ENCODE data around the gene CACNA2D3. TPM values are rescaled to one million over a fixed set of nuclear protein-coding genes. Genes with fewer than 3 reads are reported as not detected.

CACNA2D3 gene
- total RNA-seq, 6 donors from 2014 or later: 2.9 to 16.8 (median 4.9) TPM

GRCh38 chr3:54311211-54311747 lies 188.9 kb downstream of the CACNA2D3 start:
- H3K9me3 ChIP-seq: no peaks in the 10 kb centered on the region
- DNase-seq: no peak
- no peak for ATAC-seq (ENCODE audit: low FRiP score in 2 of 2)
- no peaks in the 10 kb centered on the region for H3K27me3 ChIP-seq
- H3K27ac ChIP-seq: no peak overlapping the region
- WGBS, 2 donors: 76 to 79% methylated on average over 6 of the region's 6 CpGs
- TF ChIP-seq EP300 (IDR thresholded peaks at IDR 0.05) (no peak), CTCF (IDR thresholded peaks at IDR 0.05) (no peak), POLR2AphosphoS5 (IDR thresholded peaks at IDR 0.05) (no peak), POLR2A (IDR thresholded peaks at IDR 0.05) (no peak)
- H3K36me3 ChIP-seq: no peaks in the 10 kb centered on the region
- H3K4me3 ChIP-seq: no peak overlapping the region
- no peaks in the 10 kb centered on the region for H3K4me1 ChIP-seq

GRCh38 chr3:54312156-54312899 lies 190.0 kb downstream of the CACNA2D3 start:
- Histone ChIP-seq H3K4me1 (no peaks in the 10 kb centered on the region), H3K27me3 (no peaks in the 10 kb centered on the region), H3K36me3 (no peaks in the 10 kb centered on the region), H3K9me3 (no peaks in the 10 kb centered on the region), H3K27ac (no peak overlapping the region), H3K4me3 (no peak overlapping the region)
- DNase-seq (no peak), ATAC-seq (ENCODE audit: low FRiP score in 2 of 2) (no peak)
- no peak for TF ChIP-seq POLR2AphosphoS5 (IDR thresholded peaks at IDR 0.05)
- TF ChIP-seq CTCF (IDR thresholded peaks at IDR 0.05): no peak
- no peak for TF ChIP-seq EP300 (IDR thresholded peaks at IDR 0.05)
- no peak for TF ChIP-seq POLR2A (IDR thresholded peaks at IDR 0.05)
- WGBS, 2 donors: 55 to 65% methylated on average over 9 of the region's 9 CpGs

GRCh38 chr3:54313418-54313817 lies 191.1 kb downstream of the CACNA2D3 start:
- no peak for DNase-seq
- TF ChIP-seq POLR2A (IDR thresholded peaks at IDR 0.05) (no peak), CTCF (IDR thresholded peaks at IDR 0.05) (no peak), EP300 (IDR thresholded peaks at IDR 0.05) (no peak), POLR2AphosphoS5 (IDR thresholded peaks at IDR 0.05) (no peak)
- H3K9me3 ChIP-seq: no peaks in the 10 kb centered on the region
- H3K4me1 ChIP-seq: no peaks in the 10 kb centered on the region
- no peak for ATAC-seq (ENCODE audit: low FRiP score in 2 of 2)
- no peaks in the 10 kb centered on the region for H3K36me3 ChIP-seq
- WGBS, 2 donors: 80% methylated on average over 5 of the region's 5 CpGs
- no peak overlapping the region for H3K27ac ChIP-seq
- no peaks in the 10 kb centered on the region for H3K27me3 ChIP-seq
- H3K4me3 ChIP-seq: no peak overlapping the region

- Histone ChIP-seq H3K4me3 (no peak overlapping the region), H3K4me1 (no peaks in the 10 kb centered on the region), H3K27me3 (no peaks in the 10 kb centered on the region), H3K27ac (no peak overlapping the region), H3K36me3 (no peaks in the 10 kb centered on the region), H3K9me3 (no peaks in the 10 kb centered on the region)
- TF ChIP-seq CTCF (IDR thresholded peaks at IDR 0.05) (no peak), EP300 (IDR thresholded peaks at IDR 0.05) (no peak), POLR2A (IDR thresholded peaks at IDR 0.05) (no peak), POLR2AphosphoS5 (IDR thresholded peaks at IDR 0.05) (no peak)
- ATAC-seq (ENCODE audit: low FRiP score in 2 of 2): no peak
- 54 to 57% methylated on average over 5 of the region's 5 CpGs for WGBS, 2 donors
- no peak for DNase-seq
These were observed 199.2 kb downstream of the CACNA2D3 start for GRCh38 chr3:54321520-54321919.

- no peak overlapping the region for H3K4me3 ChIP-seq
- ATAC-seq (ENCODE audit: low FRiP score in 2 of 2) (peak; percentile 12 to 24), DNase-seq (no peak)
- no peaks in the 10 kb centered on the region for H3K4me1 ChIP-seq
- H3K27ac ChIP-seq: no peak overlapping the region
- no peak for TF ChIP-seq CTCF (IDR thresholded peaks at IDR 0.05)
- TF ChIP-seq POLR2AphosphoS5 (IDR thresholded peaks at IDR 0.05): no peak
- no peaks in the 10 kb centered on the region for H3K27me3 ChIP-seq
- no peaks in the 10 kb centered on the region for H3K36me3 ChIP-seq
- 51 to 73% methylated on average over 2 to 3 of the region's 3 CpGs for WGBS, 2 donors
- H3K9me3 ChIP-seq: no peaks in the 10 kb centered on the region
These were observed 200.0 kb downstream of the CACNA2D3 start for GRCh38 chr3:54322354-54322753.

Data from upper lobe of left lung (tissue), 6 donors.